Duodenal mucosa (tissue), 2 donors: ENCODE results near the gene SLN.

ENCODE experiments used
- H3K27ac ChIP-seq: one replicate; pipeline ENCODE4 v1.7.0; 2013; ENCODE audit warnings: low read depth, low read length
- H3K27me3 ChIP-seq, 2 donors: one replicate each; pipeline ENCODE4 v1.7.0; 2013; ENCODE audit warnings: low read length in 2 of 2, control low read depth in 1 of 2; ENCODE audit not compliant: insufficient read depth in 2 of 2, control insufficient read depth in 1 of 2
- H3K36me3 ChIP-seq, 2 donors: one replicate each; pipeline ENCODE4 v1.7.0; 2013; ENCODE audit warnings: low read length in 2 of 2, control low read depth in 1 of 2; ENCODE audit not compliant: insufficient read depth in 2 of 2, control insufficient read depth in 1 of 2
- H3K4me1 ChIP-seq, 2 donors: one replicate each; pipeline ENCODE4 v1.7.0; 2013; ENCODE audit warnings: low read length in 2 of 2, control low read depth in 1 of 2; ENCODE audit not compliant: insufficient read depth in 2 of 2, control insufficient read depth in 1 of 2
- H3K4me3 ChIP-seq, 2 donors: one replicate each; pipeline ENCODE4 v1.7.0; 2013; ENCODE audit warnings: low read length in 2 of 2, low read depth in 1 of 2
- H3K9ac ChIP-seq, 2 donors: one replicate each; pipeline ENCODE4 v1.7.0; 2013; ENCODE audit warnings: low read length in 2 of 2, low read depth in 1 of 2
- H3K9me3 ChIP-seq, 2 donors: one replicate each; pipeline ENCODE4 v1.7.0; 2013; ENCODE audit warnings: low read length in 2 of 2, control low read depth in 1 of 2; ENCODE audit not compliant: control insufficient read depth in 1 of 2

SLN gene

DNA sequence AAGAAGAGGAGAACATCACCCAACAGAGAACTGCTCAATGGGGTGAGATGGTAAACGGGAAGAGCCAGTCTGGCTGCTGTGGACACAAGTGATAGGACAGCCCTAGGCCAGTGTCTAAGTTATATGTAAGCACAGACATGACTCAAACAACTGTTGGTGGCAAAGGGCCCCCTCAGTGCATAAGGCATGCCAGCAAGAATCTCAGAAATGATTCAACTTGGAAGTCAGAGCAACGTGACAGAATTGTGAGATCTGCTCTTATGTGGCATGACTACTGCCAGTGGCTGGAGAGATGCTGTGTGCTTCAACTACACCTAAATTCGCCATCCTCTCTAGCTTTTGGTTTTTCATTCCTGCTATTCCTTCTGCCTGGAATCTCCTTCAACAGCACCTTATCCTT is 7.4 kb downstream of the SLN start:
- H3K9ac ChIP-seq: no peak overlapping the region
- H3K27me3 ChIP-seq: peaks cover 0 to 3% of the 10 kb centered on the region in 2 donors
- no peak overlapping the region for H3K27ac ChIP-seq
- no peak overlapping the region for H3K4me3 ChIP-seq
- no peaks in the 10 kb centered on the region for H3K36me3 ChIP-seq
- H3K9me3 ChIP-seq: no peaks in the 10 kb centered on the region
- H3K4me1 ChIP-seq: no peaks in the 10 kb centered on the region

DNA sequence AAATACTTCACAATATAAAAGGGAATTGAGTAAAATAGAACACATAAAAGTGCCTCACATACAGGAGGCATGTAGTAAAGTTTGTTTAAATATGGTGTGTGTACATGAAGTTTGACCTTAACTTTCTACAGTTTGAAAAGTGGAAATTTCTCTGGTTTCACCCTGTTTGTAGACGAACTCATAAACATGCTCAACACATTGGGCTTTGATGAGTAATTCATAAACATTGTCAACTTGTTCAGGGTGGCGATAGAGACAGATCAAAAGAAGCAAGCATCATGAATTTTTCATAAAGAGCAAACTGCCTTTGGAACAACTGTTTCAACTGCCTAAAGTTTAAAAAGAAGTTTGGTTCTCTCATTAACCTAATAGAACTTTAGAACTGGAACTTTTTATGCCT is 9.1 kb downstream of the SLN start:
- H3K9me3 ChIP-seq: no peaks in the 10 kb centered on the region
- no peaks in the 10 kb centered on the region for H3K36me3 ChIP-seq
- no peak overlapping the region for H3K27ac ChIP-seq
- peaks cover 0 to 3% of the 10 kb centered on the region in 2 donors for H3K27me3 ChIP-seq
- no peak overlapping the region for H3K9ac ChIP-seq
- no peaks in the 10 kb centered on the region for H3K4me1 ChIP-seq
- no peak overlapping the region for H3K4me3 ChIP-seq

DNA sequence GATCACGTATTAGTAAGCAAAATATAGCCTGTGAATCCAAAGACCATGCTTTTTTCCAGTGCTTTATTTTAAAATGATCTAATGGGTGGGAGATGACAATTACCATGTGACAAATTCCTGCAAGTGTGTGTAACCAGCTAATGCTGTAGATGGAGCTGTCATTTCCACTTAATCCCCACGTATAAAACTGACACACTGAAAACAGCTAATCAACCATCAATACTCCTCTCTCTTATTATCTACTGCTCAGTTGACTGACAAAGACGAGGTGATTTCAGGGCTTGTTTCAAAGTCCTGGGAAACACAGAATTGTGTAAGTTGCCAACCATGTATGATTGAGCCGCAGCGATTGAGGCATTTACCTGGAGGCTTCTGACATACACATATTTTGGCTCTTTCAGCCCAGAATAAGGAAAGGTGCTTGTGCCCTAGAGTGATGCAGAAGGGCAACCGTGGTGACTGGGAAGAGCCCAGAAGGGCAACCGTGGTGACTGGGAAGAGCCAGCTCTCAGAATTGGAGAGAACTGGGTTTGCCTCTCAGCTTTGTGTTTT is 9.7 kb downstream of the SLN start:
- no peak overlapping the region for H3K9ac ChIP-seq
- H3K4me1 ChIP-seq: no peaks in the 10 kb centered on the region
- no peak overlapping the region for H3K27ac ChIP-seq
- H3K36me3 ChIP-seq: no peaks in the 10 kb centered on the region
- H3K27me3 ChIP-seq: no peaks in the 10 kb centered on the region
- H3K4me3 ChIP-seq: no peak overlapping the region
- H3K9me3 ChIP-seq: no peaks in the 10 kb centered on the region

DNA sequence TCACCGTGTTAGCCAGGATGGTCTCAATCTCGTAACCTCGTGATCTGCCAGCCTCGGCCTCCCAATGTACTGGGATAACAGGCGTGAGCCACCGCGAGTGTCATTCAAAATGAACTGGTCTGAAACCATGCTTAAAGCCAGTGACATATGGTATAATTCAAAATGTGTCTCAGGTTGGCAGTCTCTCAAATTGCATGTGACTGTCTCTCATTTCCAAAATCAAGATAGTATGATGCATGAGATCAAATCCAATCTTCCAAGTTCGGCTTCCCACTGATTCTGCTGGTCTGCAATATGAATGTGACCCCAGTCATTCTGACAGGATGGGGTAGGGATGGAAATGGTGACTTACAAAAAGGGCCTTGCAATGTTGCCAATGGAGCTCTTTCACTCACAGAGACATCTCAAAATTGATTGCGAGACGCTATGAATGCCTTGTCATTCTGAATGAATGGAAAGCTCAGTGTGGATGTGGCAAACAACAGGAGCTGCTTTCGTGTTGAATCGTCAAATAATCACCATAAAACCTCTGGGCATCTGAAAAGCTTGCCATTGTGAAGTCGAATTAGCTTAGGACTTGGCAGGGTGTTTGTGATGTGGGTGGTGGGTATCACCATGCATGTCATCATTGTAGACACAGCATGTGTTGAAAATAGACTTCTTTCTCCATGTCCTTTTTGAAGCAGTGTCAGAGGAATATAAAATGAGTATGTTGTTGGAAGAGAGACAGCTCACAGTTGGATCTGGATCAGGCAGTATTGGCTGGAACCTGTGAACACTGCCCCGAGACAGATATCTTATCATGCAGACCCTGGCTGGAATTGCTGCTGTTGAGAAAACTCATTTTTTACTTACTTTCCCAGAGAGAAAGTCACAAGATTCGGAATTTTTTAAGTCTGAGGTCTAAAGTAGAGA is 12.2 kb downstream of the SLN start:
- Histone ChIP-seq H3K9ac (no peak overlapping the region), H3K4me1 (no peaks in the 10 kb centered on the region), H3K9me3 (no peaks in the 10 kb centered on the region), H3K27me3 (no peaks in the 10 kb centered on the region), H3K36me3 (no peaks in the 10 kb centered on the region), H3K4me3 (no peak overlapping the region), H3K27ac (no peak overlapping the region)

DNA sequence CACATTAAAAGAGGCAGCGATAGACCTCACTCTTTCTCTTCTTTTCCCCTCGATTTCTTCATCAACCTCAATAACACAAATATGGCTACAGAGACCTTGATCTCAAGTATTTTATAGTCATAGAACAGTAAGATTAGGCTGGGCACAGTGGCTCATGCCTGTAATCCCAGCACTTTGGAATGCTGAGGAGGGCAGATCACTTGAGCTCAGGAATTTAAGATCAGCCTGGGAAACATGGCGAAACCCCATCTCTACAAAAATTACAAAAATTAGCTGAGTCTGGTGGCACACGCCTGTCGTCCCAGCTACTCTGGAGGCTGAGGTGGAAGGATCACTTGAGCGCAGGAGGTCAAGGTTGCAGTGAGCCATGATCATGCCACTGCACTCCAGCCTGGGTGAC is 14.6 kb downstream of the SLN start:
- H3K27me3 ChIP-seq: no peaks in the 10 kb centered on the region
- H3K36me3 ChIP-seq: no peaks in the 10 kb centered on the region
- H3K9me3 ChIP-seq: no peaks in the 10 kb centered on the region
- H3K4me1 ChIP-seq: no peaks in the 10 kb centered on the region
- no peak overlapping the region for H3K27ac ChIP-seq
- H3K4me3 ChIP-seq: no peak overlapping the region
- H3K9ac ChIP-seq: no peak overlapping the region

DNA sequence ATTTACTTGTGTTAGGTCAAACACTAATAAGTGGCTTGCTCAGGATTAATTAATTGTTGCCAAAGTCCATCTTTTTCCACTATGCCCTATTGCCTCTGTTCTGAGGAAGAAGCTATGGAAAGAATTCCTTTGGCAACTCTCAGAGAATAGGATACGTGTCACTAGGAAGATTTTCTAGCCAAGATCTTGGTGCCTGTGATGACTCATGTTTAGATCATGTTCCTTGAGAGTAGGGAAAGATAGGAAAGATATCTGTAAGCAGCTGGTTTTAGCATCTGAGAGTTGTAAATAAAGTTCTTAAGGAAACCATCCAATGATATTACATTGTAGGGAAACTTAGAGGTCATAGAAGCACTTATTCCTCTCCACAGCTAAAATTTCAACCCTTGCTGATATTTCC is 15.7 kb downstream of the SLN start:
- Histone ChIP-seq H3K27ac (no peak overlapping the region), H3K9ac (no peak overlapping the region), H3K9me3 (no peaks in the 10 kb centered on the region), H3K36me3 (no peaks in the 10 kb centered on the region), H3K4me3 (no peak overlapping the region), H3K27me3 (peaks cover 0 to 6% of the 10 kb centered on the region in 2 donors), H3K4me1 (no peaks in the 10 kb centered on the region)

DNA sequence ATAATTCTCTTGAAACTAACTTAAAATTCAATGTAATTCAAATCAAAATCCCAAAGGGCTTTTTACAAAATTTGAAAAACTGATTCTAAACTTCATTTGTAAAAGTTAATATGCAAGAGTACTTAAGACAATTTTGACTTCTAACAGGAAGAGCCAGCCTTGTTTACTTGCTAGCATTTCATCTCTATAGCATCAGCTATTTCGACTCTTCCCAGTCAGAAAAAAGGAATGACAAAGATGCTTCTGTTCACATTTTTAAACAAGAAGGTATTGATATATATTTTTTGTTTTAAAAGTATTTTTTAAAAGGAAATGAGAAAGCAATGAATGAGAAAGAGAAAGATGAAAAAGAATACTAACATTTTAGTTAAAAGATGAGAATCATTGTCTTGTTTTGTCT is 16.4 kb downstream of the SLN start:
- H3K4me1 ChIP-seq: no peaks in the 10 kb centered on the region
- H3K9ac ChIP-seq: no peak overlapping the region
- H3K36me3 ChIP-seq: no peaks in the 10 kb centered on the region
- H3K27ac ChIP-seq: no peak overlapping the region
- H3K4me3 ChIP-seq: no peak overlapping the region
- no peaks in the 10 kb centered on the region for H3K9me3 ChIP-seq
- peaks cover 0 to 9% of the 10 kb centered on the region in 2 donors for H3K27me3 ChIP-seq

DNA sequence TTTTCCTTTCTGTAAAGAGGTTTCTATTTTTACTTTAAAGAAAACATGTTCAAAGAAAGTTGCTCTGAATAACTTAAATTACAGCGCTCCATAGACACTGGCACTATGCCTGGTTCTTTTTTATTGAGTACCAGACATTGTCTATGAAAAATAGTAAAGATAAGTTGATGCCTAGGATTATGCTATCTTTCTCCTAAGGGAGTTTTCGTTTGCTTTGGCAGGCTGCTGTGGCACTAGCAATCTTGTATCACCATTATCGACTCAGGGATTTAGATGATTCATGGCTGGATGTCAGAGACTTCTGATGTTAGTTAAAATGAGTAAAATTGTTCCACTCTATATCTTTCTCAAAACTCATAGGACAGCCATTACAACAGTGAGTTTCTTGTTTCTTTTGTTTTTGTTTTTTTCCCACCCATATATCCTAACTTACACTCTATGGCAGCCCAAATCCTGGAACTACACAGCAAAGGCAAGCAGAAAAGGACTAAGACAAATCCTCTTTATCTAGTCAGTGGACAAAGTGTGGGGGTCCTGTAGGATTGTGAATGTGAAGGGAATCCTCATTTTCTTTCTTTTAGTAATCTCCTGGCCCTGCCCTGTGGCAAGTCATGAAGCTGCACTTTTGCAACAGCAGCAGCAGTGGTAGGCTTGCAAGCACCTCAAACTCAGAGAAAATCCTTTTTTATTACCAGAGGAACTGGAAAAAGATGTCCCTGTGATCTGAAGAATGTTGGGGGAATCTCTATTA is 20.7 kb downstream of the SLN start:
- peaks cover 0 to 9% of the 10 kb centered on the region in 2 donors for H3K27me3 ChIP-seq
- H3K27ac ChIP-seq: no peak overlapping the region
- H3K36me3 ChIP-seq: no peaks in the 10 kb centered on the region
- H3K4me1 ChIP-seq: no peaks in the 10 kb centered on the region
- no peak overlapping the region for H3K4me3 ChIP-seq
- no peaks in the 10 kb centered on the region for H3K9me3 ChIP-seq
- H3K9ac ChIP-seq: no peak overlapping the region

DNA sequence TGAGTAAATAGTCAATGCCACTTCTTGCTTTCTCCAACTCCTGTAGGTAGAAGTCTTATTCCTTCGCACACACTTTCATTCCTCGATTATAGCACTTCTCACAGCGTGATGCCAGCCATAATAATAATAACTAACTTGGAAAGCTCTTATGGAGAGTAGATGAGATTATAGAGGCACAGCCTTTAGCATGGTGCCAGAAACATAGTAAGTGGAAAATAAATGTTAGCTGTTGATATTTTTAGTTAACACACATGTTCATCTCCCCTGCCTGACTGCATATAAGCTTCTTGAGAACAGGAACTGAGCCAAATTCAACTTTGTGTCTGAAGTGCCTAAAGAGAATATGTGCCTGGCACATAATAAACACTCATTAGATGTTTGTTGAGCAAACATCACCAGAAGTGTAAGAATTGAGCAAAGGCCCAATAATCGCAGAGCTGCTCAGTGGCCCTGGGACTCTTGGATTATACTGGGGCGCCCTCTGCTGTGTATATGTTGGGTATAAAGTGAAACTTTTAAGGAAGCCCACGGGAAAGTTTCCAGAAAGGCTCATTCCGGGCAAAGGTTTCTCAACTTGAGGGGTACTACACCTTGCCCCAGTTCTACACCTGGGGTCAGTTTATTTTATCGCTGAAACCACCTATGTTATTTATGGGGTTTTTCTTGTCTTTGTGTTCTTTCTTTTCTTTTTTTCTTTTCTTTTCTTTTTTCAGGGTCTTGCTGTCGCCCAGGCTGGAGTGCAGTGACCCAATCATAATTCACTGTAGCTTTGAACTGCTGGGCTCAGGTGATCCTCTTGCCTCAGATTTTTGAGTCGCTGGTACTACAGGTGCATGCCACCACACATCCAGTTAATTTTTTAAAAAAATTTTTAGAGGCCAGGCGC is 22.3 kb downstream of the SLN start:
- no peaks in the 10 kb centered on the region for H3K36me3 ChIP-seq
- no peak overlapping the region for H3K4me3 ChIP-seq
- no peaks in the 10 kb centered on the region for H3K4me1 ChIP-seq
- no peak overlapping the region for H3K27ac ChIP-seq
- no peaks in the 10 kb centered on the region for H3K9me3 ChIP-seq
- H3K9ac ChIP-seq: no peak overlapping the region
- peaks cover 0 to 9% of the 10 kb centered on the region in 2 donors for H3K27me3 ChIP-seq
